Endodermal cell (in vitro differentiated cells): ENCODE measurements around the gene UBE2D1. TPM values are rescaled to one million over a fixed set of nuclear protein-coding genes. Genes with fewer than 3 reads are reported as not detected.

ENCODE experiments used
- DNase-seq: peaks from one replicate; pipeline ENCODE4 v3.0.0-alpha.2; 2017
- H3K27ac ChIP-seq: 2 replicates; pipeline ENCODE4 v1.5.1; 2013; ENCODE audit warnings: mild to moderate bottlenecking, low read depth, low read length, moderate library complexity
- H3K27me3 ChIP-seq: 2 replicates; pipeline ENCODE4 v1.6.1; 2013; ENCODE audit warnings: mild to moderate bottlenecking, low read length, moderate library complexity; ENCODE audit not compliant: insufficient read depth, control insufficient read depth, poor library complexity, severe bottlenecking
- H3K36me3 ChIP-seq: 2 replicates; pipeline ENCODE4 v1.7.0; 2013; ENCODE audit warnings: mild to moderate bottlenecking, low read length, moderate library complexity; ENCODE audit not compliant: control insufficient read depth, insufficient read depth
- H3K4me1 ChIP-seq: one replicate; pipeline ENCODE4 v1.7.0; 2013; ENCODE audit warnings: low read length; ENCODE audit not compliant: control insufficient read depth, insufficient read depth
- H3K4me3 ChIP-seq: 2 replicates; pipeline ENCODE4 v1.5.1; 2013; ENCODE audit warnings: mild to moderate bottlenecking, low read length, moderate library complexity
- H3K9ac ChIP-seq: 2 replicates; pipeline ENCODE4 v1.6.1; 2013; ENCODE audit warnings: mild to moderate bottlenecking, low read length, moderate library complexity; ENCODE audit not compliant: poor library complexity, severe bottlenecking; ENCODE audit errors: extremely low read depth
- H3K9me3 ChIP-seq: 2 replicates; pipeline ENCODE4 v1.6.1; 2013; ENCODE audit warnings: mild to moderate bottlenecking, low read length, moderate library complexity; ENCODE audit not compliant: control insufficient read depth
- H3K27ac Mint-ChIP-seq: 2 replicates; pipeline ENCODE4 v1.8.0; 2020; ENCODE audit warnings: mixed read lengths
- H3K27me3 Mint-ChIP-seq: 2 replicates; pipeline ENCODE4 v1.8.0; 2021; ENCODE audit warnings: mild to moderate bottlenecking, mixed read lengths; ENCODE audit not compliant: insufficient read depth
- H3K36me3 Mint-ChIP-seq: 2 replicates; pipeline ENCODE4 v1.8.0; 2020; ENCODE audit warnings: low read depth, mixed read lengths
- H3K4me1 Mint-ChIP-seq: 2 replicates; pipeline ENCODE4 v1.8.0; 2020; ENCODE audit warnings: mixed read lengths
- H3K4me3 Mint-ChIP-seq: 2 replicates; pipeline ENCODE4 v1.8.0; 2020; ENCODE audit warnings: mild to moderate bottlenecking, moderate library complexity, mixed read lengths
- H3K9me3 Mint-ChIP-seq: 2 replicates; pipeline ENCODE4 v1.8.0; 2020; ENCODE audit warnings: mild to moderate bottlenecking, mixed read lengths
- WGBS, 2 experiments: methylation state at CpG; one replicate each; pipeline versions ENCODE4 v1.1.5 to v1.1.7; 2013; ENCODE audit warnings: missing lambda C conversion rate in 2 of 2, mixed read lengths in 1 of 2; ENCODE audit not compliant: insufficient coverage in 1 of 2, insufficient read length in 1 of 2; 5-methylcytosine and 5-hydroxymethylcytosine counted together
- total RNA-seq, 2 donors: library from RNA; stranded (reverse); fragmentation: NEBNext Ultra II Directional in 1 of 2; extraction: Animal tissue kit (Norgen Biotek cat#: 25700) in 1 of 2; gene quantifications; 2 replicates in 1 of 2; 3 replicates in 1 of 2; pipeline ENCODE4 v1.2.1, GENCODE V29; 2021
- TF ChIP-seq, protein P1 (sequence below): fragments of 200-600 bp; sonication (generic); conservative IDR thresholded peaks from 2 replicates; pipeline ENCODE4 v1.5.0; 2021; ENCODE audit warnings: antibody characterized with exemption, mild to moderate bottlenecking

The UBE2D1 gene
- total RNA-seq, 2 donors from 2014 or later: 28.9 to 33.0 TPM

DNA sequence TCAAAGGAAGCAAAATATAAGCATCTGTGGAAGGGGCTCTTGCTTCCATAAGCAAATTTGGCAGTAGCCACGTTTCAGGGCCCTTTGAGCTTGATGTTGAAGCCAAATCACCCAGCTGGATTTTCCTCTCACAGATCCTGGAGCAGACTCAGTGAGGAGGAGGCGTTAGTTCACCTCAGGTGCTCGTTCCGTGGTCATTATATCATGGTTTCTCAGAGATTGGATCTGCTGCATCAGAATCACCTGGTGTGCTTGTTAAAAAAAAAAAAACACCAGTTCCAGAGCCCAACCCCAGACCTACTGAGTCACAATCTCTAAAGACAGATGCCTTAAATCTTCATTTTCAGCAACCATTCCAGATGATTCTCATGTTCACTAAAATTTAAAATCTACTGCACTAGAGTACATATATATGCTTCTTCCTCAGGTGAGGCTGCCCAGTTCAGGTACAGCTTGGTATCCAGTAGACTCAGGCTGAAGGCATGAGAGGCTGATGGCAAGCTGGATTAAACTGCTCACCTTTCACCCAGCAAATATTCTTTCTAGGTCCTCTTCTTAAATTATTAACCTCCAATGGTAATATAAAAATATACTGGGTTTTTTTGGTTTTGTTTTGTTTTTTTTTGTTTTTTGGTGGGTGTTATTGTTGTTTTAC is 75.3 kb downstream of the UBE2D1 start:
- no peak overlapping the region for H3K9ac ChIP-seq
- no peak overlapping the region for H3K27ac ChIP-seq
- 82 to 85% methylated on average over 4 of the region's 4 CpGs for WGBS, 2 experiments
- H3K4me3 ChIP-seq: no peak overlapping the region
- Mint-ChIP-seq H3K9me3 (peaks cover 6% of the 10 kb centered on the region), H3K27ac (no peak overlapping the region), H3K36me3 (no peaks in the 10 kb centered on the region), H3K4me3 (no peak overlapping the region), H3K27me3 (peaks cover 64% of the 10 kb centered on the region), H3K4me1 (peaks cover 8% of the 10 kb centered on the region)
- TF ChIP-seq, protein P1, sequence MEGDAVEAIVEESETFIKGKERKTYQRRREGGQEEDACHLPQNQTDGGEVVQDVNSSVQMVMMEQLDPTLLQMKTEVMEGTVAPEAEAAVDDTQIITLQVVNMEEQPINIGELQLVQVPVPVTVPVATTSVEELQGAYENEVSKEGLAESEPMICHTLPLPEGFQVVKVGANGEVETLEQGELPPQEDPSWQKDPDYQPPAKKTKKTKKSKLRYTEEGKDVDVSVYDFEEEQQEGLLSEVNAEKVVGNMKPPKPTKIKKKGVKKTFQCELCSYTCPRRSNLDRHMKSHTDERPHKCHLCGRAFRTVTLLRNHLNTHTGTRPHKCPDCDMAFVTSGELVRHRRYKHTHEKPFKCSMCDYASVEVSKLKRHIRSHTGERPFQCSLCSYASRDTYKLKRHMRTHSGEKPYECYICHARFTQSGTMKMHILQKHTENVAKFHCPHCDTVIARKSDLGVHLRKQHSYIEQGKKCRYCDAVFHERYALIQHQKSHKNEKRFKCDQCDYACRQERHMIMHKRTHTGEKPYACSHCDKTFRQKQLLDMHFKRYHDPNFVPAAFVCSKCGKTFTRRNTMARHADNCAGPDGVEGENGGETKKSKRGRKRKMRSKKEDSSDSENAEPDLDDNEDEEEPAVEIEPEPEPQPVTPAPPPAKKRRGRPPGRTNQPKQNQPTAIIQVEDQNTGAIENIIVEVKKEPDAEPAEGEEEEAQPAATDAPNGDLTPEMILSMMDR: no peak
- no peak for DNase-seq
- no peaks in the 10 kb centered on the region for H3K4me1 ChIP-seq
- H3K9me3 ChIP-seq: no peaks in the 10 kb centered on the region
- no peaks in the 10 kb centered on the region for H3K36me3 ChIP-seq
- peaks cover 62% of the 10 kb centered on the region for H3K27me3 ChIP-seq

- DNase-seq: peak; percentile 86
- Histone ChIP-seq H3K36me3 (no peaks in the 10 kb centered on the region), H3K4me1 (no peaks in the 10 kb centered on the region), H3K4me3 (no peak overlapping the region), H3K27ac (no peak overlapping the region), H3K27me3 (peaks cover 72% of the 10 kb centered on the region), H3K9ac (no peak overlapping the region), H3K9me3 (no peaks in the 10 kb centered on the region)
- Mint-ChIP-seq H3K4me1 (peaks cover 15% of the 10 kb centered on the region), H3K9me3 (peaks cover 6% of the 10 kb centered on the region), H3K27ac (no peak overlapping the region), H3K27me3 (peaks cover 73% of the 10 kb centered on the region), H3K36me3 (no peaks in the 10 kb centered on the region), H3K4me3 (no peak overlapping the region)
- WGBS, 2 experiments: 0 to 13% methylated on average over 1 to 2 of the region's 2 CpGs
- TF ChIP-seq, protein P1: peak; percentile 63
Measured at GRCh38 chr10:58412502-58412961, 77.7 kb downstream of the UBE2D1 start.

- H3K27me3 ChIP-seq: peaks cover 58% of the 10 kb centered on the region
- H3K9ac ChIP-seq: no peak overlapping the region
- WGBS, 2 experiments: 62 to 79% methylated on average over 2 to 5 of the region's 5 CpGs
- DNase-seq: peak; percentile 47
- no peak overlapping the region for H3K4me3 ChIP-seq
- peaks cover 15% of the 10 kb centered on the region for H3K4me1 Mint-ChIP-seq
- TF ChIP-seq, protein P1: peak; percentile 64
- no peak overlapping the region for H3K27ac ChIP-seq
- H3K4me1 ChIP-seq: no peaks in the 10 kb centered on the region
- H3K9me3 Mint-ChIP-seq: peaks cover 21% of the 10 kb centered on the region
- H3K9me3 ChIP-seq: no peaks in the 10 kb centered on the region
- H3K36me3 ChIP-seq: no peaks in the 10 kb centered on the region
- peaks cover 60% of the 10 kb centered on the region for H3K27me3 Mint-ChIP-seq
- H3K36me3 Mint-ChIP-seq: no peaks in the 10 kb centered on the region
- H3K27ac Mint-ChIP-seq: no peak overlapping the region
- H3K4me3 Mint-ChIP-seq: no peak overlapping the region
Measured at GRCh38 chr10:58414270-58415041, 79.7 kb downstream of the UBE2D1 start.
